ENCODE measurements around the gene GUCY1A1.

The GUCY1A1 gene

DNA sequence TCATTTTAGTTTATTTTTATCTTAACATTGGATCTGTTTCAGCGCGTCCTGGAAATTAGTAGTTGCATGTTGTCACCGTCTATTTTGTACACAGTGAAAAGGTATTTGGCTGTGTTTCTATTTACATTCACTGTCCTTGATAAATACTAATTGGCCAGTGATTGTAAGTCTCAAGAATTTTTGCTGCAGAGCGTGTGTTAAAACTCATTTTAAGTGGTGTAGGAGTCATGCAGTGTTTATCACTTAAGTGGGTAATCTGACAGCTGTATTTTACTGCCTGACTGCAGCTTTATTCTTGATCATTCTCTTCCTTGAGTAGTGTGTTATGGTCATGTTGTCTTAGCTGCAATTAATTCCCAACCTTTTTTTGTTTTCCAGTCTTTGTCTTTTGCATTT lies 9.8 kb downstream of the GUCY1A1 start (continued):
- TF ChIP-seq, protein P1, sequence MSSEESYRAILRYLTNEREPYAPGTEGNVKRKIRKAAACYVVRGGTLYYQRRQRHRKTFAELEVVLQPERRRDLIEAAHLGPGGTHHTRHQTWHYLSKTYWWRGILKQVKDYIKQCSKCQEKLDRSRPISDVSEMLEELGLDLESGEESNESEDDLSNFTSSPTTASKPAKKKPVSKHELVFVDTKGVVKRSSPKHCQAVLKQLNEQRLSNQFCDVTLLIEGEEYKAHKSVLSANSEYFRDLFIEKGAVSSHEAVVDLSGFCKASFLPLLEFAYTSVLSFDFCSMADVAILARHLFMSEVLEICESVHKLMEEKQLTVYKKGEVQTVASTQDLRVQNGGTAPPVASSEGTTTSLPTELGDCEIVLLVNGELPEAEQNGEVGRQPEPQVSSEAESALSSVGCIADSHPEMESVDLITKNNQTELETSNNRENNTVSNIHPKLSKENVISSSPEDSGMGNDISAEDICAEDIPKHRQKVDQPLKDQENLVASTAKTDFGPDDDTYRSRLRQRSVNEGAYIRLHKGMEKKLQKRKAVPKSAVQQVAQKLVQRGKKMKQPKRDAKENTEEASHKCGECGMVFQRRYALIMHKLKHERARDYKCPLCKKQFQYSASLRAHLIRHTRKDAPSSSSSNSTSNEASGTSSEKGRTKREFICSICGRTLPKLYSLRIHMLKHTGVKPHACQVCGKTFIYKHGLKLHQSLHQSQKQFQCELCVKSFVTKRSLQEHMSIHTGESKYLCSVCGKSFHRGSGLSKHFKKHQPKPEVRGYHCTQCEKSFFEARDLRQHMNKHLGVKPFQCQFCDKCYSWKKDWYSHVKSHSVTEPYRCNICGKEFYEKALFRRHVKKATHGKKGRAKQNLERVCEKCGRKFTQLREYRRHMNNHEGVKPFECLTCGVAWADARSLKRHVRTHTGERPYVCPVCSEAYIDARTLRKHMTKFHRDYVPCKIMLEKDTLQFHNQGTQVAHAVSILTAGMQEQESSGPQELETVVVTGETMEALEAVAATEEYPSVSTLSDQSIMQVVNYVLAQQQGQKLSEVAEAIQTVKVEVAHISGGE (tag by site-specific recombination; conservative IDR thresholded peaks at IDR 0.05; ENCODE audit: low read depth) = no peak
- TF ChIP-seq WT1 (tag by site-specific recombination; IDR thresholded peaks at IDR 0.05) (peak; percentile 68; the same call in 1 of the 2 replicates), ZNF626 (tag by site-specific recombination; IDR thresholded peaks at IDR 0.05) (no peak), ZNF311 (tag by site-specific recombination; IDR thresholded peaks at IDR 0.05; ENCODE audit: borderline replicate concordance) (no peak), OSR2 (tag by site-specific recombination; IDR thresholded peaks at IDR 0.05) (peak; percentile 89), ZNF138 (tag by site-specific recombination; IDR thresholded peaks at IDR 0.05; ENCODE audit: borderline replicate concordance) (no peak), ZNF791 (tag by site-specific recombination; IDR thresholded peaks at IDR 0.05) (no peak), MZF1 (tag by site-specific recombination; IDR thresholded peaks at IDR 0.05; ENCODE audit: borderline replicate concordance) (no peak), ZNF366 (tag by site-specific recombination; conservative IDR thresholded peaks at IDR 0.05) (peak; percentile 61; the same call in 1 of the 2 replicates), ZNF146 (tag by site-specific recombination; IDR thresholded peaks at IDR 0.05) (no peak), ZNF600 (tag by site-specific recombination; IDR thresholded peaks at IDR 0.05) (peak; percentile 32; the same call in 1 of the 2 replicates), OVOL3 (tag by site-specific recombination; IDR thresholded peaks at IDR 0.05) (0 out of 2 replicates have a peak, but pooled peaks have one; percentile 25), ZNF248 (tag by site-specific recombination; IDR thresholded peaks at IDR 0.05) (no peak), EGR2 (tag by site-specific recombination; IDR thresholded peaks at IDR 0.05; ENCODE audit: low read depth) (no peak), ZNF202 (tag by site-specific recombination; IDR thresholded peaks at IDR 0.05; ENCODE audit: borderline replicate concordance) (no peak), GLIS2 (tag by site-specific recombination; IDR thresholded peaks at IDR 0.05) (no peak), ZNF747 (tag by site-specific recombination; IDR thresholded peaks at IDR 0.05) (no peak)
- TF ChIP-seq, protein P2, sequence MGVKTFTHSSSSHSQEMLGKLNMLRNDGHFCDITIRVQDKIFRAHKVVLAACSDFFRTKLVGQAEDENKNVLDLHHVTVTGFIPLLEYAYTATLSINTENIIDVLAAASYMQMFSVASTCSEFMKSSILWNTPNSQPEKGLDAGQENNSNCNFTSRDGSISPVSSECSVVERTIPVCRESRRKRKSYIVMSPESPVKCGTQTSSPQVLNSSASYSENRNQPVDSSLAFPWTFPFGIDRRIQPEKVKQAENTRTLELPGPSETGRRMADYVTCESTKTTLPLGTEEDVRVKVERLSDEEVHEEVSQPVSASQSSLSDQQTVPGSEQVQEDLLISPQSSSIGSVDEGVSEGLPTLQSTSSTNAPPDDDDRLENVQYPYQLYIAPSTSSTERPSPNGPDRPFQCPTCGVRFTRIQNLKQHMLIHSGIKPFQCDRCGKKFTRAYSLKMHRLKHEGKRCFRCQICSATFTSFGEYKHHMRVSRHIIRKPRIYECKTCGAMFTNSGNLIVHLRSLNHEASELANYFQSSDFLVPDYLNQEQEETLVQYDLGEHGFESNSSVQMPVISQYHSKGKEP (tag by site-specific recombination; IDR thresholded peaks at IDR 0.05) = peak; percentile 92
- TF ChIP-seq, protein P3, sequence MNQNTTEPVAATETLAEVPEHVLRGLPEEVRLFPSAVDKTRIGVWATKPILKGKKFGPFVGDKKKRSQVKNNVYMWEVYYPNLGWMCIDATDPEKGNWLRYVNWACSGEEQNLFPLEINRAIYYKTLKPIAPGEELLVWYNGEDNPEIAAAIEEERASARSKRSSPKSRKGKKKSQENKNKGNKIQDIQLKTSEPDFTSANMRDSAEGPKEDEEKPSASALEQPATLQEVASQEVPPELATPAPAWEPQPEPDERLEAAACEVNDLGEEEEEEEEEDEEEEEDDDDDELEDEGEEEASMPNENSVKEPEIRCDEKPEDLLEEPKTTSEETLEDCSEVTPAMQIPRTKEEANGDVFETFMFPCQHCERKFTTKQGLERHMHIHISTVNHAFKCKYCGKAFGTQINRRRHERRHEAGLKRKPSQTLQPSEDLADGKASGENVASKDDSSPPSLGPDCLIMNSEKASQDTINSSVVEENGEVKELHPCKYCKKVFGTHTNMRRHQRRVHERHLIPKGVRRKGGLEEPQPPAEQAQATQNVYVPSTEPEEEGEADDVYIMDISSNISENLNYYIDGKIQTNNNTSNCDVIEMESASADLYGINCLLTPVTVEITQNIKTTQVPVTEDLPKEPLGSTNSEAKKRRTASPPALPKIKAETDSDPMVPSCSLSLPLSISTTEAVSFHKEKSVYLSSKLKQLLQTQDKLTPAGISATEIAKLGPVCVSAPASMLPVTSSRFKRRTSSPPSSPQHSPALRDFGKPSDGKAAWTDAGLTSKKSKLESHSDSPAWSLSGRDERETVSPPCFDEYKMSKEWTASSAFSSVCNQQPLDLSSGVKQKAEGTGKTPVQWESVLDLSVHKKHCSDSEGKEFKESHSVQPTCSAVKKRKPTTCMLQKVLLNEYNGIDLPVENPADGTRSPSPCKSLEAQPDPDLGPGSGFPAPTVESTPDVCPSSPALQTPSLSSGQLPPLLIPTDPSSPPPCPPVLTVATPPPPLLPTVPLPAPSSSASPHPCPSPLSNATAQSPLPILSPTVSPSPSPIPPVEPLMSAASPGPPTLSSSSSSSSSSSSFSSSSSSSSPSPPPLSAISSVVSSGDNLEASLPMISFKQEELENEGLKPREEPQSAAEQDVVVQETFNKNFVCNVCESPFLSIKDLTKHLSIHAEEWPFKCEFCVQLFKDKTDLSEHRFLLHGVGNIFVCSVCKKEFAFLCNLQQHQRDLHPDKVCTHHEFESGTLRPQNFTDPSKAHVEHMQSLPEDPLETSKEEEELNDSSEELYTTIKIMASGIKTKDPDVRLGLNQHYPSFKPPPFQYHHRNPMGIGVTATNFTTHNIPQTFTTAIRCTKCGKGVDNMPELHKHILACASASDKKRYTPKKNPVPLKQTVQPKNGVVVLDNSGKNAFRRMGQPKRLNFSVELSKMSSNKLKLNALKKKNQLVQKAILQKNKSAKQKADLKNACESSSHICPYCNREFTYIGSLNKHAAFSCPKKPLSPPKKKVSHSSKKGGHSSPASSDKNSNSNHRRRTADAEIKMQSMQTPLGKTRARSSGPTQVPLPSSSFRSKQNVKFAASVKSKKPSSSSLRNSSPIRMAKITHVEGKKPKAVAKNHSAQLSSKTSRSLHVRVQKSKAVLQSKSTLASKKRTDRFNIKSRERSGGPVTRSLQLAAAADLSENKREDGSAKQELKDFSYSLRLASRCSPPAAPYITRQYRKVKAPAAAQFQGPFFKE (tag by site-specific recombination; IDR thresholded peaks at IDR 0.05; ENCODE audit: borderline replicate concordance) = no peak
- TF ChIP-seq, protein P4, sequence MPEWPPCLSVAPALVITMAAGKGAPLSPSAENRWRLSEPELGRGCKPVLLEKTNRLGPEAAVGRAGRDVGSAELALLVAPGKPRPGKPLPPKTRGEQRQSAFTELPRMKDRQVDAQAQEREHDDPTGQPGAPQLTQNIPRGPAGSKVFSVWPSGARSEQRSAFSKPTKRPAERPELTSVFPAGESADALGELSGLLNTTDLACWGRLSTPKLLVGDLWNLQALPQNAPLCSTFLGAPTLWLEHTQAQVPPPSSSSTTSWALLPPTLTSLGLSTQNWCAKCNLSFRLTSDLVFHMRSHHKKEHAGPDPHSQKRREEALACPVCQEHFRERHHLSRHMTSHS (tag by site-specific recombination; IDR thresholded peaks at IDR 0.05) = no peak
- TF ChIP-seq, protein P5, sequence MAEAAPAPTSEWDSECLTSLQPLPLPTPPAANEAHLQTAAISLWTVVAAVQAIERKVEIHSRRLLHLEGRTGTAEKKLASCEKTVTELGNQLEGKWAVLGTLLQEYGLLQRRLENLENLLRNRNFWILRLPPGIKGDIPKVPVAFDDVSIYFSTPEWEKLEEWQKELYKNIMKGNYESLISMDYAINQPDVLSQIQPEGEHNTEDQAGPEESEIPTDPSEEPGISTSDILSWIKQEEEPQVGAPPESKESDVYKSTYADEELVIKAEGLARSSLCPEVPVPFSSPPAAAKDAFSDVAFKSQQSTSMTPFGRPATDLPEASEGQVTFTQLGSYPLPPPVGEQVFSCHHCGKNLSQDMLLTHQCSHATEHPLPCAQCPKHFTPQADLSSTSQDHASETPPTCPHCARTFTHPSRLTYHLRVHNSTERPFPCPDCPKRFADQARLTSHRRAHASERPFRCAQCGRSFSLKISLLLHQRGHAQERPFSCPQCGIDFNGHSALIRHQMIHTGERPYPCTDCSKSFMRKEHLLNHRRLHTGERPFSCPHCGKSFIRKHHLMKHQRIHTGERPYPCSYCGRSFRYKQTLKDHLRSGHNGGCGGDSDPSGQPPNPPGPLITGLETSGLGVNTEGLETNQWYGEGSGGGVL (tag by site-specific recombination; IDR thresholded peaks at IDR 0.05) = no peak
- TF ChIP-seq, protein P6, sequence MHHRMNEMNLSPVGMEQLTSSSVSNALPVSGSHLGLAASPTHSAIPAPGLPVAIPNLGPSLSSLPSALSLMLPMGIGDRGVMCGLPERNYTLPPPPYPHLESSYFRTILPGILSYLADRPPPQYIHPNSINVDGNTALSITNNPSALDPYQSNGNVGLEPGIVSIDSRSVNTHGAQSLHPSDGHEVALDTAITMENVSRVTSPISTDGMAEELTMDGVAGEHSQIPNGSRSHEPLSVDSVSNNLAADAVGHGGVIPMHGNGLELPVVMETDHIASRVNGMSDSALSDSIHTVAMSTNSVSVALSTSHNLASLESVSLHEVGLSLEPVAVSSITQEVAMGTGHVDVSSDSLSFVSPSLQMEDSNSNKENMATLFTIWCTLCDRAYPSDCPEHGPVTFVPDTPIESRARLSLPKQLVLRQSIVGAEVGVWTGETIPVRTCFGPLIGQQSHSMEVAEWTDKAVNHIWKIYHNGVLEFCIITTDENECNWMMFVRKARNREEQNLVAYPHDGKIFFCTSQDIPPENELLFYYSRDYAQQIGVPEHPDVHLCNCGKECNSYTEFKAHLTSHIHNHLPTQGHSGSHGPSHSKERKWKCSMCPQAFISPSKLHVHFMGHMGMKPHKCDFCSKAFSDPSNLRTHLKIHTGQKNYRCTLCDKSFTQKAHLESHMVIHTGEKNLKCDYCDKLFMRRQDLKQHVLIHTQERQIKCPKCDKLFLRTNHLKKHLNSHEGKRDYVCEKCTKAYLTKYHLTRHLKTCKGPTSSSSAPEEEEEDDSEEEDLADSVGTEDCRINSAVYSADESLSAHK (tag by site-specific recombination; IDR thresholded peaks at IDR 0.05) = peak; percentile 78

All from HEK293 (cell line).